BJ (cell line): ENCODE results near the gene GDF9. TPM values are rescaled to one million over a fixed set of nuclear protein-coding genes. Genes with fewer than 3 reads are reported as not detected.

ENCODE experiments used
- CTCF ChIA-PET: fragments of 350-600 bp; formaldehyde crosslinking; extraction: SDS; loops from one replicate; lab custom pipeline; 2021; ENCODE audit warnings: antibody characterized with exemption, inconsistent platforms; lab: Yijun Ruan, JAX
- POLR2A ChIA-PET: fragments of 300-600 bp; sonication (Branson Sonifier 250); formaldehyde crosslinking; extraction: SDS; loops from one replicate; lab custom pipeline; 2021; ENCODE audit warnings: antibody characterized with exemption; lab: Charles Lee
- DNase-seq: peaks from one replicate; pipeline ENCODE4 v3.0.0-alpha.2; 2011; ENCODE audit warnings: low read depth
- H3K27me3 ChIP-seq: 2 replicates; pipeline ENCODE4 v1.6.0; 2011; ENCODE audit warnings: low read length; ENCODE audit not compliant: control insufficient read depth, insufficient read depth
- H3K36me3 ChIP-seq: 2 replicates; pipeline ENCODE4 v1.5.1; 2011; ENCODE audit warnings: low read length; ENCODE audit not compliant: control insufficient read depth, insufficient read depth
- H3K4me3 ChIP-seq: 2 replicates; pipeline ENCODE4 v1.5.1; 2011; ENCODE audit warnings: low read depth, mild to moderate bottlenecking, control low read depth, low read length
- CTCF ChIP-seq: IDR thresholded peaks from 2 replicates; pipeline ENCODE4 v1.5.1; 2011; ENCODE audit warnings: low read depth, mild to moderate bottlenecking, control low read depth, inconsistent platforms, low read length, moderate library complexity; ENCODE audit not compliant: insufficient read depth
- polyA plus RNA-seq: library from polyadenylated mRNA; depleted of rRNA; stranded (reverse); fragments of >200 nt; gene quantifications from 2 replicates; pipeline ENCODE4 v1.2.3, GENCODE V29; 2011

The GDF9 gene
- polyA plus RNA-seq, 1 experiment, result 0.20 TPM

GRCh38 chr5:132838516-132839282 lies 27.6 kb downstream of the GDF9 start:
- ChIA-PET POLR2A (no interaction called here), CTCF (interaction anchor here (1.0 to 2.4 kb wide), 5 partner anchors 9 to 44 kb away, joined by 3 to 12 read pairs (median 3); partner anchors contain the start of gene SHROOM1)
- Histone ChIP-seq H3K27me3 (no peaks in the 10 kb centered on the region; the same call in 1 of the 2 replicates), H3K4me3 (no peak overlapping the region), H3K36me3 (no peaks in the 10 kb centered on the region)
- DNase-seq, result no peak
- no peak for TF ChIP-seq CTCF

GRCh38 chr5:132837868-132838267 lies 28.4 kb downstream of the GDF9 start:
- Histone ChIP-seq H3K4me3 (no peak overlapping the region), H3K27me3 (no peaks in the 10 kb centered on the region; the same call in 1 of the 2 replicates), H3K36me3 (no peaks in the 10 kb centered on the region)
- DNase-seq, result no peak
- no peak for TF ChIP-seq CTCF
- ChIA-PET CTCF (interaction anchor here (1.0 to 2.4 kb wide), 2 partner anchors 8 to 10 kb away, joined by 3 to 12 read pairs; partner anchors contain the start of gene SHROOM1), POLR2A (interaction anchor here (0.7 kb wide), 1 partner anchor 109 kb away, joined by 4 read pairs; no protein-coding TSS in a partner anchor)

- no peak for DNase-seq
- H3K4me3 ChIP-seq, result no peak overlapping the region
- no peaks in the 10 kb centered on the region for H3K36me3 ChIP-seq
- no peaks in the 10 kb centered on the region; the same call in 1 of the 2 replicates for H3K27me3 ChIP-seq
- CTCF ChIA-PET, result no interaction called here
- POLR2A ChIA-PET, result no interaction called here
- TF ChIP-seq CTCF, result no peak
Measured at GRCh38 chr5:132836852-132837251, 29.4 kb downstream of the GDF9 start.

- ChIA-PET CTCF (interaction anchor here (9.4 kb wide), 1 partner anchor 51 kb away, joined by 111 read pairs; no protein-coding TSS in a partner anchor), POLR2A (no interaction called here)
- H3K4me3 ChIP-seq, result no peak overlapping the region
- H3K27me3 ChIP-seq, result no peaks in the 10 kb centered on the region; the same call in 1 of the 2 replicates
- no peak for DNase-seq
- no peak for TF ChIP-seq CTCF
- H3K36me3 ChIP-seq, result no peaks in the 10 kb centered on the region
Measured at GRCh38 chr5:132834057-132834456, 32.2 kb downstream of the GDF9 start.

GRCh38 chr5:132832612-132833011 lies 33.7 kb downstream of the GDF9 start:
- ChIA-PET CTCF (interaction anchor here (1.9 to 9.4 kb wide), 2 partner anchors 12 to 53 kb away, joined by 6 to 111 read pairs; no protein-coding TSS in a partner anchor), POLR2A (no interaction called here)
- no peak for DNase-seq
- Histone ChIP-seq H3K27me3 (no peaks in the 10 kb centered on the region), H3K4me3 (no peak overlapping the region), H3K36me3 (no peaks in the 10 kb centered on the region; the same call in 1 of the 2 replicates)
- TF ChIP-seq CTCF, result no peak
